HG02798 (cell line): ENCODE results near the gene HEATR9.
"Not testable (repeated sequence)": the region's sequence is repeated elsewhere in the genome, so short reads cannot be mapped to it uniquely, and the experiment has no call there.

Experiments
- ATAC-seq: cut with Tn5 transposase; IDR thresholded peaks from one replicate; pipeline ENCODE4 v1.9.1; 2021; ENCODE audit warnings: mild to moderate bottlenecking; ENCODE audit not compliant: unreplicated experiment, poor library complexity

Gene HEATR9

GRCh38 chr17:35868737-35869136 is at the start of gene HEATR9:
HEATR9 (minus strand) TSS chr17:35868891; CDS start chr17:35868742, 149 bp downstream.
- ATAC-seq = no peak

- ATAC-seq = no peak
Observed at GRCh38 chr17:35917519-35918213, 49.0 kb upstream of the HEATR9 start.

GRCh38 chr17:35915153-35915964 is 46.7 kb upstream of the HEATR9 start:
- no peak for ATAC-seq

GRCh38 chr17:35914354-35914753 is 45.7 kb upstream of the HEATR9 start:
- no peak for ATAC-seq

- ATAC-seq = no peak
Observed at GRCh38 chr17:35913609-35914008, 44.9 kb upstream of the HEATR9 start.

GRCh38 chr17:35912942-35913341 is 44.3 kb upstream of the HEATR9 start:
- ATAC-seq = no peak

- no peak for ATAC-seq
Observed at GRCh38 chr17:35912339-35912912, 43.7 kb upstream of the HEATR9 start.

- ATAC-seq = no peak
Observed at GRCh38 chr17:35909408-35909807, 40.7 kb upstream of the HEATR9 start.

GRCh38 chr17:35907691-35908090 is 39.0 kb upstream of the HEATR9 start:
- ATAC-seq = no peak

GRCh38 chr17:35906926-35907637 is 38.4 kb upstream of the HEATR9 start:
- ATAC-seq = no peak

- no peak for ATAC-seq
Observed at GRCh38 chr17:35906191-35906925, 37.7 kb upstream of the HEATR9 start.

GRCh38 chr17:35903451-35903850 is 34.8 kb upstream of the HEATR9 start:
- ATAC-seq = no peak

GRCh38 chr17:35901631-35902175 is 33.0 kb upstream of the HEATR9 start:
- no peak for ATAC-seq

- no peak for ATAC-seq
Observed at GRCh38 chr17:35900708-35901480, 32.2 kb upstream of the HEATR9 start.

- ATAC-seq = no peak
Observed at GRCh38 chr17:35900280-35900679, 31.6 kb upstream of the HEATR9 start.

GRCh38 chr17:35898283-35899070 is 29.8 kb upstream of the HEATR9 start:
- no peak for ATAC-seq

GRCh38 chr17:35897772-35898171 is 29.1 kb upstream of the HEATR9 start:
- ATAC-seq = not testable (repeated sequence)
